ENCODE results near the gene NRXN3.

Gene NRXN3

GRCh38 chr14:78154827-78155226 lies 15.3 kb upstream of the NRXN3 start:
- H3K36me3 Mint-ChIP-seq (ENCODE audit: low read depth): no peaks in the 10 kb centered on the region
- peaks cover 7% of the 10 kb centered on the region for H3K27me3 Mint-ChIP-seq (ENCODE audit: low read depth)
- H3K27ac Mint-ChIP-seq: no peak overlapping the region
- H3K4me3 Mint-ChIP-seq: no peak overlapping the region
- no peaks in the 10 kb centered on the region for H3K9me3 Mint-ChIP-seq
- peaks cover 3% of the 10 kb centered on the region for H3K4me1 Mint-ChIP-seq (ENCODE audit: low read depth)

GRCh38 chr14:78156196-78156595 lies 14.0 kb upstream of the NRXN3 start:
- H3K27ac Mint-ChIP-seq: no peak overlapping the region
- H3K4me1 Mint-ChIP-seq (ENCODE audit: low read depth): no peaks in the 10 kb centered on the region
- no peak overlapping the region for H3K4me3 Mint-ChIP-seq
- peaks cover 3% of the 10 kb centered on the region for H3K27me3 Mint-ChIP-seq (ENCODE audit: low read depth)
- no peaks in the 10 kb centered on the region for H3K9me3 Mint-ChIP-seq
- no peaks in the 10 kb centered on the region for H3K36me3 Mint-ChIP-seq (ENCODE audit: low read depth)

DNA sequence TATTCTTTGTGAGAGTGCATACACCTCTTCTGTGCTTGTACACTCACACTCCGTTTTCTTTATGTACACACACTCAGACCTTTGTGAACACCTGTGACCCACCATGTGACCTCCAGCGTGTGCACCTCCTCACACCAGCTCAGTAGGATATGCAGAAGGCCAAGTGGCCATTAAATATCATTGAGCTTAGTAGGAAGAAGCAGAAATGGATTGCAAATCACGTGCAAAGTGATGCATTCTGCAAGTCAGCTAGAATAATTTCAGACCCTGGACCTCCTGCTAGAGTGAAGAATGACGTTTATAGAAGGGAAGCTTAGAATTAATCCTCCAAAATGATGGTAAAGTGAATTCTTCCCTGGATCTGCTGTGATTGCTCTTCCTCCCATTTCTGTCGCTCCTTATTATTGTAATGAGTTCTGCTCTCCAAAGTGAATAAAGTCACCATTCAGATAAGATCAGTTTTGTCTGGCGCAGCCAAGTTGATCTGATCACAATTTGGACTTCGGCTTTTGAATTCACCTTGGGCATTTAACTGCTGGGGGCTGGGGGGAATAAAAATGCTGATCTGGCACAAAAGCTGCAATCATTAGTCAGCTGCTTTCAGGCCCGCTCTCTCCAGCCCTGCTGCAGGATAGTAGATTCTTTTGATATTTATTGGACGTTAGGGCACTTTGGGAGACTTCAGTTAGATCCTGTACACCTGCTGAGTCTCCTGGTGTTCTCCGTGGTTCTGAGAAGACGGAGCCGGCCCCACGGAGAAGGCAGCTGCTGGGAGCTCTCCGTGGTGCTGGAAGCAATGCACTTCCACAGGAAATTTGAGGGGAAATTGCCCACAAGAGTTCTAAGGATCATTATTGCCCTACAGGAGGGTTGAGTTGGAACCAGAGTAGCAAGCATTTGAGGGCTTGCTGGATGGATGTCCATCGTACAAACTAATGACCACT lies 12.4 kb upstream of the NRXN3 start:
- no peaks in the 10 kb centered on the region for H3K36me3 Mint-ChIP-seq (ENCODE audit: low read depth)
- peaks cover 9% of the 10 kb centered on the region for H3K27me3 Mint-ChIP-seq (ENCODE audit: low read depth)
- H3K4me1 Mint-ChIP-seq (ENCODE audit: low read depth): no peaks in the 10 kb centered on the region
- no peak overlapping the region for H3K27ac Mint-ChIP-seq
- no peak overlapping the region for H3K4me3 Mint-ChIP-seq
- no peaks in the 10 kb centered on the region for H3K9me3 Mint-ChIP-seq

DNA sequence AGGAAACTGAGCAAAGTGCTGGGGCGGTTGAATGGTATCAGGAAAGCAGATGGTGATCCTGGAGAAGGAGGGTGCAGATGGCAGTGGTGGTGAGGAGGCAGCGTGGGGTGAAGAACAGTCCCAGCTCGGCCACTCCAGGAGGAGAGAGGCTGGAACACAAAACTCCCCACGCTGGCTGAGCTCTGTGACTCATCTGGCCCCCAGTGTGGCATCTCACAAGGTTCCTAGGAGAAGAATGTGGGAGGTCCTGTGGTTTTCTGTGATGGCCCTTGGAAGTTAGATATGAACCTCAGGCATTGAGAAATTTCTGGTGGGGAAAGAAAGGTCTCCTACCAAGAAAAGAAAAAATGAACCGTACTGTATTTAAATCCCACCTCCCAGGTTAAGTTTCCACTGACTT lies 8.0 kb upstream of the NRXN3 start:
- Mint-ChIP-seq H3K9me3 (no peaks in the 10 kb centered on the region), H3K4me3 (no peak overlapping the region), H3K36me3 (ENCODE audit: low read depth) (no peaks in the 10 kb centered on the region), H3K27me3 (ENCODE audit: low read depth) (peaks cover 9% of the 10 kb centered on the region), H3K4me1 (ENCODE audit: low read depth) (no peaks in the 10 kb centered on the region), H3K27ac (no peak overlapping the region)

- no peaks in the 10 kb centered on the region for H3K9me3 Mint-ChIP-seq
- H3K4me3 Mint-ChIP-seq: no peak overlapping the region
- H3K36me3 Mint-ChIP-seq (ENCODE audit: low read depth): no peaks in the 10 kb centered on the region
- H3K27me3 Mint-ChIP-seq (ENCODE audit: low read depth): peaks cover 9% of the 10 kb centered on the region
- H3K27ac Mint-ChIP-seq: no peak overlapping the region
- no peaks in the 10 kb centered on the region for H3K4me1 Mint-ChIP-seq (ENCODE audit: low read depth)
These were observed 5.8 kb upstream of the NRXN3 start for GRCh38 chr14:78164226-78164853.

DNA sequence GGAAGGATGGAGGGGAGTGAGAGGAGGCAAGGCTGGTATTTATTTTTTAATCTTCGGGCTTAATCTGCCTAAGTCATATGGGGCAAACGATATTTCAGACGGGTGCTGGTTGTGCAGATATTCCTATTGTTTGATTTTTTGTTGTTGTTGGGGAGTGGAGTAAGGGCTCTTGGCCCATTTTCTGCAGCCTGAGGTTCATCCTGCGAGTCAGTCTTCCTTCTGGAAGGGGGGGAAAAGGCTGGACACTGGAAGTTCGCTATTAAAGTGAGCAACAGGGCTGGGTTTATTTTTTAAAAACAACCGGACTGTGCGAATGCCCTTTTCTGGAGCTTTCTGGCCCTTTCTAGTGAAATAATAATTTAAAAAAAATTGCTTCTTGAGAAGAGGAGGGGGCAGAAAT lies 2.3 kb downstream of the NRXN3 start:
- Mint-ChIP-seq H3K4me1 (ENCODE audit: low read depth) (no peaks in the 10 kb centered on the region), H3K9me3 (no peaks in the 10 kb centered on the region), H3K4me3 (no peak overlapping the region), H3K36me3 (ENCODE audit: low read depth) (no peaks in the 10 kb centered on the region), H3K27me3 (ENCODE audit: low read depth) (peaks cover 9% of the 10 kb centered on the region), H3K27ac (no peak overlapping the region)

GRCh38 chr14:78173346-78174035 lies 3.3 kb downstream of the NRXN3 start:
- Mint-ChIP-seq H3K4me3 (no peak overlapping the region), H3K27ac (no peak overlapping the region), H3K9me3 (no peaks in the 10 kb centered on the region), H3K36me3 (ENCODE audit: low read depth) (no peaks in the 10 kb centered on the region), H3K4me1 (ENCODE audit: low read depth) (no peaks in the 10 kb centered on the region), H3K27me3 (ENCODE audit: low read depth) (peaks cover 9% of the 10 kb centered on the region)

DNA sequence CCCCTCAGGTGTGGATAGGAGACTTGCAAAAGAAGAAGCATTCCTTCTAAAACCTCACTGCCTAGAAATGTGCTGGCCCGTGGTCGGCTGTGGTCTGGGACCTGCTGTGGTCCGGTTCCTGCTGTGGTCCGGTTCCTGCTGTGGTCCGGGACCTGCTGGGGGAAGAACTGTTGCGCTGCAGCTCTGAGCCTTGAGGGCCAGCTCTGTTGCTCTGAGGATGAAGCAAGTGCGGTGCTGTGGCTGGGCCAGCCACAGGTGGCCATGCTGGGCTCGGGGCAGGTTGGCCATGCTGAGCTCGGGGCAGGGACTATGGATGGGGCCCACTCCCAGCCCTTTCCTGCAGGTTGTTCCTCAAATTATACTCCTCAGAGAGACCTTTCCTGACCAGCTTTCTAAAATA lies 5.2 kb downstream of the NRXN3 start:
- H3K36me3 Mint-ChIP-seq (ENCODE audit: low read depth): no peaks in the 10 kb centered on the region
- H3K4me1 Mint-ChIP-seq (ENCODE audit: low read depth): no peaks in the 10 kb centered on the region
- H3K27ac Mint-ChIP-seq: no peak overlapping the region
- no peak overlapping the region for H3K4me3 Mint-ChIP-seq
- peaks cover 9% of the 10 kb centered on the region for H3K27me3 Mint-ChIP-seq (ENCODE audit: low read depth)
- H3K9me3 Mint-ChIP-seq: no peaks in the 10 kb centered on the region

DNA sequence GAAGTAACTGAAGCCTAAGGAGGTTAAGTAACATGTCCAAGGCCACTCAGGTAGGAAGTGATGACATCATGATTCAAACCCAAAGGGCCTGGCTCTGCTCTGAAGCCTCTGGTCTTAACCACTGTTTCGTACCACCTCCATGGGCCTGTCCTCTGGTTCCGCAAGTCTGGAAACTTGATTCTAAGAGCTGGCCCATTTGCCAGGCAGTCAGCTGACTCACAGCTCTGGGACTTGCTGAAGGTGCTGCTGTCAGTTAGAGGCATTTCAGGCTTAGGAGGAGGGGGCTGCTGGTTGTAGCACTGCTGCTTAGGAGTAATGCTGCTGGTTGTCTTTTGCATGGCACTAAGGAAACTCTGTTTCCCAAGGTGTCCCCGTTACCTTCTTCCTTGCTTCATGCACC lies 7.9 kb downstream of the NRXN3 start:
- Mint-ChIP-seq H3K36me3 (ENCODE audit: low read depth) (no peaks in the 10 kb centered on the region), H3K9me3 (no peaks in the 10 kb centered on the region), H3K27me3 (ENCODE audit: low read depth) (no peaks in the 10 kb centered on the region), H3K27ac (no peak overlapping the region), H3K4me1 (ENCODE audit: low read depth) (no peaks in the 10 kb centered on the region), H3K4me3 (no peak overlapping the region)

DNA sequence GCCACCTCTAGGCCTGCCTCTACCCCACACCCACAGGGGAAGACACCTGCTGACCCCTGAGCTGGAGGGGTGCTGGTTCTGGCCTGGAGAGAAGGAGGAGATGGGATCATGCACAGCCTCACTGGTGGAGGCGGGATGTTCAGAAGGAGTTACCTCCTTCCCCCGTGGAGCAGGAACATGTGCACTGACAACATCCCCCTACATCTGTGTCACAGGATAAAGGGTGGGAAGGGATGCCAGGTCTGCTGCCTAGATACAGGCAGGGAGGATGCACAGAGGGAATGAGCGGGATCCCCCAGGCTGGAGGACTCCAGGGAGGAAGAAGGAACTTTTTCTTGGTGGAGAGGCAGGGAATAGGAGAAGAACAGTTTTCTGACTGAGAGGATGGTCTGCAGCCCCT lies 8.8 kb downstream of the NRXN3 start:
- Mint-ChIP-seq H3K36me3 (ENCODE audit: low read depth) (no peaks in the 10 kb centered on the region), H3K9me3 (no peaks in the 10 kb centered on the region), H3K4me3 (no peak overlapping the region), H3K4me1 (ENCODE audit: low read depth) (no peaks in the 10 kb centered on the region), H3K27me3 (ENCODE audit: low read depth) (no peaks in the 10 kb centered on the region), H3K27ac (no peak overlapping the region)

GRCh38 chr14:78181270-78181669 lies 11.1 kb downstream of the NRXN3 start:
- no peaks in the 10 kb centered on the region for H3K4me1 Mint-ChIP-seq (ENCODE audit: low read depth)
- no peaks in the 10 kb centered on the region for H3K9me3 Mint-ChIP-seq
- H3K27ac Mint-ChIP-seq: no peak overlapping the region
- H3K36me3 Mint-ChIP-seq (ENCODE audit: low read depth): no peaks in the 10 kb centered on the region
- H3K4me3 Mint-ChIP-seq: no peak overlapping the region
- H3K27me3 Mint-ChIP-seq (ENCODE audit: low read depth): no peaks in the 10 kb centered on the region

DNA sequence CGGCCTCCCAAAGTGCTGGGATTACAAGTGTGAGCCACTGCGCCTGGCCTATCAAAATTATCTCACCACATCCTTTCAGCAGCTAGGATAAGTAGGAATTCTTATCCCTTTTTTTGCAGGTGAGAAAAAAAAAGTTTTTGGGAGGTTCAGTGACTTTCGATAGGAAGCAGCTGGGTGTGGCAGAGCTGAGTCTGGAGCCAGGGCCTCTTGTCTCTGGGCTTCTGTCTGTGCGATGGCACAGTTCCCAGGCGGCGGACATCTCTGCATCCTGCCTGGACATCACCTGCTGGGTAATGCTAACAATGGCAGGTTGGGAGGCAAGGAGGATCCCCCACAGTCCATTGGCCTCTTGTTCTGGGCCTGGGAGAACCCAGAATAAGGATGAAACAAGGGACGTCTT lies 12.5 kb downstream of the NRXN3 start:
- H3K4me3 Mint-ChIP-seq: no peak overlapping the region
- no peaks in the 10 kb centered on the region for H3K4me1 Mint-ChIP-seq (ENCODE audit: low read depth)
- H3K36me3 Mint-ChIP-seq (ENCODE audit: low read depth): no peaks in the 10 kb centered on the region
- H3K27ac Mint-ChIP-seq: no peak overlapping the region
- H3K9me3 Mint-ChIP-seq: no peaks in the 10 kb centered on the region
- H3K27me3 Mint-ChIP-seq (ENCODE audit: low read depth): no peaks in the 10 kb centered on the region

GRCh38 chr14:78184157-78184556 lies 14.0 kb downstream of the NRXN3 start:
- no peaks in the 10 kb centered on the region for H3K27me3 Mint-ChIP-seq (ENCODE audit: low read depth)
- H3K9me3 Mint-ChIP-seq: no peaks in the 10 kb centered on the region
- H3K36me3 Mint-ChIP-seq (ENCODE audit: low read depth): no peaks in the 10 kb centered on the region
- no peak overlapping the region for H3K27ac Mint-ChIP-seq
- no peak overlapping the region for H3K4me3 Mint-ChIP-seq
- H3K4me1 Mint-ChIP-seq (ENCODE audit: low read depth): no peaks in the 10 kb centered on the region

DNA sequence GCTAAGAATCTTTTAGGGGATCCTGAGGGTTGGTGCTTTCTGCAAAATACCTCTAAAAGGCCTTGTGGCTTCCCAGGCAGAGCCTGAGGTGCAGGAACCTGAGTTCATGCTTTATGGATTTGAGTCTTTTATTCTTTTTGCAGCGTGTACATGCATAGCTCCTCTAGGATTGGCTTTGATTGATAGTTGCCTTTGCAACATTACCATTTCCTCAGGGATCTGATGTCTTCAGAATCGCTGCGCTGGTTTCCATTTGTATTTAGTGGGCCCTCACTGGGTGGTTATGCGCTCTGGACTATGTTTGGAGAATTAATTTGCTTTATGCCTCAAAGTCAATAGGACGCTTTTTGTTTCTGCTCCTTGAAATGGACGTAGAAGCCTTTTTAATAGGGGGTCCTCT lies 16.1 kb downstream of the NRXN3 start:
- H3K27ac Mint-ChIP-seq: no peak overlapping the region
- peaks cover 2% of the 10 kb centered on the region for H3K9me3 Mint-ChIP-seq
- H3K4me1 Mint-ChIP-seq (ENCODE audit: low read depth): no peaks in the 10 kb centered on the region
- H3K27me3 Mint-ChIP-seq (ENCODE audit: low read depth): no peaks in the 10 kb centered on the region
- H3K36me3 Mint-ChIP-seq (ENCODE audit: low read depth): no peaks in the 10 kb centered on the region
- no peak overlapping the region for H3K4me3 Mint-ChIP-seq

GRCh38 chr14:78188882-78189281 lies 18.7 kb downstream of the NRXN3 start:
- H3K4me1 Mint-ChIP-seq (ENCODE audit: low read depth): no peaks in the 10 kb centered on the region
- H3K27ac Mint-ChIP-seq: no peak overlapping the region
- H3K27me3 Mint-ChIP-seq (ENCODE audit: low read depth): no peaks in the 10 kb centered on the region
- peaks cover 5% of the 10 kb centered on the region for H3K9me3 Mint-ChIP-seq
- no peaks in the 10 kb centered on the region for H3K36me3 Mint-ChIP-seq (ENCODE audit: low read depth)
- no peak overlapping the region for H3K4me3 Mint-ChIP-seq
